HL-60 (cell line): ENCODE data around the gene GALNS.

Source experiments
- DNase-seq, 2 experiments: peaks; one replicate each; pipeline ENCODE4 v3.0.0-alpha.2; 2010 to 2020; ENCODE audit warnings: low read depth in 1 of 2, low spot score in 1 of 2
- H3K27ac ChIP-seq: fragments of 250-450 bp; sonication (Bioruptor Pico); replicated peaks from 2 replicates; pipeline ENCODE4 v1.5.1; 2020; ENCODE audit warnings: mild to moderate bottlenecking, moderate library complexity
- H3K27me3 ChIP-seq: fragments of 250-450 bp; sonication (Bioruptor Pico); 2 replicates; pipeline ENCODE4 v1.5.1; 2021; ENCODE audit warnings: mild to moderate bottlenecking, moderate library complexity; ENCODE audit not compliant: insufficient read depth, poor library complexity, severe bottlenecking
- H3K4me3 ChIP-seq: replicated peaks from 2 replicates; pipeline ENCODE4 v1.5.1; 2011; ENCODE audit warnings: mild to moderate bottlenecking, control low read depth, low read length; ENCODE audit not compliant: insufficient read depth
- GABPA ChIP-seq: IDR thresholded peaks from 2 replicates; pipeline ENCODE4 v1.6.1; 2012; ENCODE audit warnings: low read depth
- POLR2AphosphoS5 ChIP-seq: IDR thresholded peaks from 2 replicates; pipeline ENCODE4 v1.6.1; 2012; ENCODE audit warnings: low read depth
- SPI1 ChIP-seq: IDR thresholded peaks from 2 replicates; pipeline ENCODE4 v1.6.1; 2012; ENCODE audit warnings: low read depth, mild to moderate bottlenecking, borderline replicate concordance
- TF ChIP-seq, protein P1 (sequence below): IDR thresholded peaks from 2 replicates; pipeline ENCODE4 v1.6.1; 2012; ENCODE audit warnings: low read depth; ENCODE audit not compliant: insufficient replicate concordance
- TF ChIP-seq, protein P2 (sequence below): IDR thresholded peaks from one replicate; pipeline ENCODE4 v1.5.1; 2011; ENCODE audit warnings: low read length, control low read depth, inconsistent platforms; ENCODE audit not compliant: insufficient read depth

The GALNS gene

DNA sequence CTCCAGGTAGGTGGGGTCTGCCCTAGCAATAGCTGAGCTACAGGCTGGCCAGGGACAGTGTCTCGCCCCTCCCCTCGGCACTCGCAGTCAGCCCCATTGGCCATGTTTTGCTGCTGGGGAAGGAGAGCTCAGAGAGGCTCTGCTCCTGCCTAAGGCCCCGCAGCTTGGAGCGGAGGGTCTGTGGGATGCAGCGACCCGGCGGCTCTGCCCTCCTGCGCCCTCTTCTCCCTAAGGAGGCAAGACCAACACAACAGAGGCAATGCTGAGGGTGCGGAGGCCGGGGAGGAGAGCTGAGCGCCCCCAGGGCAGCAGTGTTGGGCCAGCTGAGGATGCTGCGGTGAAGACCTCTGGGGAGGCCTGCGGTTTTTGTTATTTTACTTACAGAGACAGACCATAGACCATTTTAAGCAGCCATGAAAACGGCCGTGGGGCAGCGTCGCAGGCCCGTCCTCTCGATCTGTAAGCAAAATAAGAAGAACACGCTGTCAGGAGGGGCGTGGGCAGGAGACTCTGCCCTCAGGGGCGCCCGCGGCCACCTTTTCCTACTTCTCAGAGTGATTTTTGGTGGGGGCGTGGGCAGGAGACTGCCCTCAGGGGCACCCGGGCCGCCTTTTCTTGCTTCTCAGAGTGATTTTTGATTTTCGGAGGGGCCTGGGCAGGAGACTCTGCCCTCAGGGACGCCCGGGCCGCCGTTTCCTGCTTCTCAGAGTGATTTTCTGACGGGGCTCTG lies 41.1 kb upstream of the GALNS start:
- Histone ChIP-seq H3K4me3 (no peak overlapping the region), H3K27ac (no peak overlapping the region), H3K27me3 (no peaks in the 10 kb centered on the region)
- TF ChIP-seq POLR2AphosphoS5 (no peak), GABPA (no peak), SPI1 (no peak)
- TF ChIP-seq, protein P1, sequence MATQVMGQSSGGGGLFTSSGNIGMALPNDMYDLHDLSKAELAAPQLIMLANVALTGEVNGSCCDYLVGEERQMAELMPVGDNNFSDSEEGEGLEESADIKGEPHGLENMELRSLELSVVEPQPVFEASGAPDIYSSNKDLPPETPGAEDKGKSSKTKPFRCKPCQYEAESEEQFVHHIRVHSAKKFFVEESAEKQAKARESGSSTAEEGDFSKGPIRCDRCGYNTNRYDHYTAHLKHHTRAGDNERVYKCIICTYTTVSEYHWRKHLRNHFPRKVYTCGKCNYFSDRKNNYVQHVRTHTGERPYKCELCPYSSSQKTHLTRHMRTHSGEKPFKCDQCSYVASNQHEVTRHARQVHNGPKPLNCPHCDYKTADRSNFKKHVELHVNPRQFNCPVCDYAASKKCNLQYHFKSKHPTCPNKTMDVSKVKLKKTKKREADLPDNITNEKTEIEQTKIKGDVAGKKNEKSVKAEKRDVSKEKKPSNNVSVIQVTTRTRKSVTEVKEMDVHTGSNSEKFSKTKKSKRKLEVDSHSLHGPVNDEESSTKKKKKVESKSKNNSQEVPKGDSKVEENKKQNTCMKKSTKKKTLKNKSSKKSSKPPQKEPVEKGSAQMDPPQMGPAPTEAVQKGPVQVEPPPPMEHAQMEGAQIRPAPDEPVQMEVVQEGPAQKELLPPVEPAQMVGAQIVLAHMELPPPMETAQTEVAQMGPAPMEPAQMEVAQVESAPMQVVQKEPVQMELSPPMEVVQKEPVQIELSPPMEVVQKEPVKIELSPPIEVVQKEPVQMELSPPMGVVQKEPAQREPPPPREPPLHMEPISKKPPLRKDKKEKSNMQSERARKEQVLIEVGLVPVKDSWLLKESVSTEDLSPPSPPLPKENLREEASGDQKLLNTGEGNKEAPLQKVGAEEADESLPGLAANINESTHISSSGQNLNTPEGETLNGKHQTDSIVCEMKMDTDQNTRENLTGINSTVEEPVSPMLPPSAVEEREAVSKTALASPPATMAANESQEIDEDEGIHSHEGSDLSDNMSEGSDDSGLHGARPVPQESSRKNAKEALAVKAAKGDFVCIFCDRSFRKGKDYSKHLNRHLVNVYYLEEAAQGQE: no peak
- TF ChIP-seq, protein P2, sequence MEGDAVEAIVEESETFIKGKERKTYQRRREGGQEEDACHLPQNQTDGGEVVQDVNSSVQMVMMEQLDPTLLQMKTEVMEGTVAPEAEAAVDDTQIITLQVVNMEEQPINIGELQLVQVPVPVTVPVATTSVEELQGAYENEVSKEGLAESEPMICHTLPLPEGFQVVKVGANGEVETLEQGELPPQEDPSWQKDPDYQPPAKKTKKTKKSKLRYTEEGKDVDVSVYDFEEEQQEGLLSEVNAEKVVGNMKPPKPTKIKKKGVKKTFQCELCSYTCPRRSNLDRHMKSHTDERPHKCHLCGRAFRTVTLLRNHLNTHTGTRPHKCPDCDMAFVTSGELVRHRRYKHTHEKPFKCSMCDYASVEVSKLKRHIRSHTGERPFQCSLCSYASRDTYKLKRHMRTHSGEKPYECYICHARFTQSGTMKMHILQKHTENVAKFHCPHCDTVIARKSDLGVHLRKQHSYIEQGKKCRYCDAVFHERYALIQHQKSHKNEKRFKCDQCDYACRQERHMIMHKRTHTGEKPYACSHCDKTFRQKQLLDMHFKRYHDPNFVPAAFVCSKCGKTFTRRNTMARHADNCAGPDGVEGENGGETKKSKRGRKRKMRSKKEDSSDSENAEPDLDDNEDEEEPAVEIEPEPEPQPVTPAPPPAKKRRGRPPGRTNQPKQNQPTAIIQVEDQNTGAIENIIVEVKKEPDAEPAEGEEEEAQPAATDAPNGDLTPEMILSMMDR: no peak
- no peak for DNase-seq

DNA sequence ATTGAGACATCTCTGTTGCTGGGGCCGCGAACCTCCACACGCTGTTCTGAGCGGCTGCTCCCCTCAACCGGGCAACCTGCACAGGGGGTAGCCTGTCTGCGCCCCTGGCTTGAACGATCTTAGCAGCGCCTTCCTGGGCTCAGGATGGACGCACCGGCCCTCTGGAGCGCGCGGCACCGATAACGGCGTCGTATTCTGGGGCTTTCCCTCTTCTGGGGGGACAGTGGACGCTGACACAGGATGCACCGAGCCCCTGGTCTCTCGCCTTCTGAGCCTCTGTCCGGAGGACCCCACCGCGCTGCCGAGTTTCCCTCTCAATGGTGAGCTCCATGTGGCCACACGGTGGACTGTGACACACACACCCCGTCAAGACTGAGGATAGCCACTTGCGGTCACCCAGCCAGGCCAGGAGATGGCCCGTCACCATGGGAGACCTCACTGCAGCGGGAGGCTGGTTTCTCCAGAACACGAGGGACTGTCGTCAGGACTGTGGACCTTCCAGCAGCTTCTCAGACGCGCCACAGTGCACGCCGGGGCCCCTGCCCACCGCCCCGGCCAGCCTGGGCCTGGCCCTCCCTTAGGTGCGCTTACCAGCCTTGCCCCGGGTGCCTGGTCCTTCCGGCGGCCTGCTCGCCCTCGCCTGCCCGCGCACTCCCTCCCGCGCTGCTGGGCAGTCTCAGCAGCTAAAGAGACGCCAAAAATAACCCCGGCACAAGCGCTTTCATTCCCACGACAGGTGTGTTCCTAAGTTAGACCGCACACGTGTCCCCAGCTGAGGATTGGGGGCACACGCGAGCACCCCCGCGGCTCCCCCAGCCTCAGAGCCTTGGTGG lies 39.7 kb upstream of the GALNS start:
- Histone ChIP-seq H3K27ac (no peak overlapping the region), H3K27me3 (no peaks in the 10 kb centered on the region), H3K4me3 (no peak overlapping the region)
- no peak for DNase-seq
- no peak for TF ChIP-seq GABPA
- TF ChIP-seq, protein P1: no peak
- TF ChIP-seq SPI1: no peak
- TF ChIP-seq POLR2AphosphoS5: no peak
- TF ChIP-seq, protein P2: no peak

DNA sequence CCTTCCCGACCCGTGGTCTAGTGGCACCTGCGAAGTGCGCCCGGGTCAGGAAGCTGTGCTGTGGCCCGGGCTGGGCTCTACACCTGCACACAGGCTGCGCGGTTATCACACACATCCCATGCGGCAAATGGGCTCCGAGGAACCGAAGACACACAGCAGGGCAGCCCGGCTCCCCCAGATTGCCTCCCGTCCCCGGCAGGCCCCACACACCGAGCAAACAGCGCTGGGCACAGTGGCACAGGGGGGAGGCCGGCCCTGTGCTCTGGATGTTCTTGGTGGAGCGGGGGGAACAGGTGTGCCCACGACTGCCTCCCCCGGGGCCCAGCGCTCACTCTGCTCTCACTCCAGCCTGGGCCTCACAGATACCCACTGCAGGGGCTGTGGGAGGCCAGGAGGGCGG lies 38.6 kb upstream of the GALNS start:
- H3K27me3 ChIP-seq: no peaks in the 10 kb centered on the region
- TF ChIP-seq, protein P1: no peak
- no peak for TF ChIP-seq GABPA
- TF ChIP-seq, protein P2: no peak
- no peak for TF ChIP-seq POLR2AphosphoS5
- no peak for TF ChIP-seq SPI1
- DNase-seq: no peak
- H3K4me3 ChIP-seq: no peak overlapping the region
- no peak overlapping the region for H3K27ac ChIP-seq
